Stimulated activated CD4-positive, alpha-beta T cell treated with anti-CD3 and anti-CD28 coated beads, Interleukin-15, amount 100 ng/mL, for 24 hours (primary cell): ENCODE data around the gene AKAP13.

ENCODE experiments used
- DNase-seq: peaks from one replicate; pipeline ENCODE4 v3.0.0-alpha.2; 2020

Gene AKAP13

GRCh38 chr15:85607141-85607806 is 226.9 kb downstream of the AKAP13 start:
- DNase-seq: no peak

GRCh38 chr15:85607842-85608241 is 227.4 kb downstream of the AKAP13 start:
- no peak for DNase-seq

DNA sequence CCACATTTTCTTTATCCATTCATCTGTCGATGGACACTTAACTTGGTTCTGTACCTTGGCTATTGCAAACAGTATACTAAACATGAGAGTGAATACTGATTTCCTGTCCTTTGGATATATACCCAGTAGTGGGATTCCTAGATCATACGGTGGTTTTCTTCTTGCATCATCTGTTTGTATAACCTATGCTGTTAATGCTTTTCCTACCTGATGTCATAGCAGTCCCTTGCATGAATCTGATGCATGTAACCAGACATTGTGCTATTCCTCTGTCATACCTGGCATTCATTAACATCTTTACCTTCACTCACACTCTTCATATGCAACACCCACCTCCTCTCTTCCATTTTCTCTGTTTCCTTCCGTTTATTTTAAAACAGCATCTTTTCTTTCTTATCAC is 229.1 kb downstream of the AKAP13 start:
- no peak for DNase-seq

GRCh38 chr15:85611361-85611760 is 231.0 kb downstream of the AKAP13 start:
- DNase-seq: no peak

GRCh38 chr15:85614059-85614458 is 233.7 kb downstream of the AKAP13 start:
- DNase-seq: no peak

DNA sequence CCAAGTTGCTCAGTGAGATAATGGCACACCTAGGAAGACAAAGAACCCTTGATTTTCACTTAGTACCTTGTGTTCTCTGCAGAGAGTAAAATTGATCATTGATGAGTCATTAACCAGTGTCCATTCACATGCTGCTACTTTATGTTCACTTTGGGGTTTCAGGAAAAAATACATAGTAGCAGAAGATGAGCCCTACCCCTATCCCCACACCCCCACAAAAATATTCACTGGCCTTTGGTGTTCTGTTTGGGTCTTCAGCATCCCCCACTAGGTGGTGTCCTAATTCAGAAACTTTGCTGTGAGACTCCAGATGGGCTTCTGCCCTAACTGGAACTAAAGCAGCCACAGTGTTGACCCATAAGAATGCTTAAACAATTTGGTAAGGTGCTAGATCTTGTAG is 235.5 kb downstream of the AKAP13 start:
- DNase-seq: peak; percentile 21

DNA sequence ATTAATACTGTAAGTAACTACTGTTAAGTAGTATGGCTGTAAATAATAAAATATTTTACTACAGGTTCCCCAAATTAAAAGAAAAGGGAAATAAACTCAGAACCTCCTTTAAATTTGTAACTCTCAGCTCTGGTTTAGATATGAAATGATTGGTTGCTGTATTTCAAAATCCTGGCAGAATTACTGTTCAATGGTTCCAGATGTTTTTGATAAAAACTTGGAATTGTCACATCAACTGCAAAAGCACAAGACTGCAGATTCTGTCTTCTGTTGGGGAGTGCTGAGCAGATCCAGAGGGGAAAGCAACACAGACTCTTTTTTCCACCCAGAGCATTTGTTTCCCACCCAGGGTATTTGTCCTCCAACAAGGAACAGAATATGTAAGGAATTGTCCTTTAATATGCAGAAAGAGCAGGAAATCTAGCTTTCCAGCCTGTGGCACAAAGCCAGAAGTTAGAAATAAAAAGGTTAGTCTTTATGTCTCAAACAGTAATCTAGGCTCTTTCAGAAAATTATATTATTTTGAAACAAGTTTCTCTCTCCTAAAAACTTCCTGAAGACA is 236.2 kb downstream of the AKAP13 start:
- DNase-seq: no peak

DNA sequence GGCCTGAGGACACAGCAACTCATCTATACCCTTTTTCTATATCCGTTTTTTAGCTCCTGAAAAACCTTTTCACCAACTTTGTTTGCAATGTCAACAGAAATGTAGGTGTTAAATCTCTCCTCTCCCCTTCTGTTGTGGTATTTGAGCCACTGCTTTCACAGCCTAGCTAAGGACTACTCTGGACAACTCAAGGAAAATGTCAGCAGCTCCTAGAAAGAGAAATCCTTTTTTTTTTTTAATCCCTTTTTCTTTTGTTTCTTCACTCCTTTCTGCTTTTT is 237.8 kb downstream of the AKAP13 start:
- no peak for DNase-seq

GRCh38 chr15:85618956-85619491 is 238.6 kb downstream of the AKAP13 start:
- peak; percentile 79 for DNase-seq

GRCh38 chr15:85619992-85620689 is 239.7 kb downstream of the AKAP13 start:
- peak; percentile 37 for DNase-seq

DNA sequence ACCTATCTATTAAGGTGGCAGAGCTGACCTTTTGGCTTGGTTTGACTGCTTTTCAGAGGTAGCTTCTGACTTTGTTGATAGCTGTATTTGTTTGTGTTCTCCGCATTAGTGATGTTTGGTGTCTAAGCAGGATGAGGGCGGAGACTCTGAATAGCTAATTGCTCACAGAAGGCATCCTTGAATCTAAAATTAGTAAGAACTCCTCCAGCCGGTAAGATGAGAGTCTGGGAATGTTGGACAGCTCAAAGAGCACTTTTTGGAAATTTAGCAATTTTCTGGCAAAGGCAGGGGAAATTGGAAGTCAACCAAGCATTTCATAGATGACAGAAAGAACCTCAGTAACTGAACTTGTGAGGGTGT is 240.3 kb downstream of the AKAP13 start:
- DNase-seq: no peak

DNA sequence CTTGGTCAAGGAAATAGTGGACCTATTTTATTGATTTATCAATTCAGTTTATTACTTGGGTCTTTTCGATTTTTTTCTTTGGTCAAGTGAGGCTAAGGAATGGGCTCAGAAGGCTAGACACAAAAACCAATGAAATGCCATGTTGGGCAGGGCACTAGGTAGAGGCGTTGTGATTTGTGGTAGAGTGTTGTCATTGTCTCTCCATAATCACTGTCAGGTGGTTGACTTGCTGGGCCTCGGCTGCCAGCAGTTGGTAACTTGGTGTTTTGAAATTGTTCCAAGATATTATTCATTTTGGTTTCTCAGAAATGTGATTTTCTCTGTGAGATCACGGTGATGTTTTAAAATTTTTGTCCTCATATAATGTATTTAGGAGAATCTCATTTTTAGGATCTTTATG is 240.7 kb downstream of the AKAP13 start:
- DNase-seq: no peak

GRCh38 chr15:85622221-85622831 is 241.9 kb downstream of the AKAP13 start:
- DNase-seq: no peak

DNA sequence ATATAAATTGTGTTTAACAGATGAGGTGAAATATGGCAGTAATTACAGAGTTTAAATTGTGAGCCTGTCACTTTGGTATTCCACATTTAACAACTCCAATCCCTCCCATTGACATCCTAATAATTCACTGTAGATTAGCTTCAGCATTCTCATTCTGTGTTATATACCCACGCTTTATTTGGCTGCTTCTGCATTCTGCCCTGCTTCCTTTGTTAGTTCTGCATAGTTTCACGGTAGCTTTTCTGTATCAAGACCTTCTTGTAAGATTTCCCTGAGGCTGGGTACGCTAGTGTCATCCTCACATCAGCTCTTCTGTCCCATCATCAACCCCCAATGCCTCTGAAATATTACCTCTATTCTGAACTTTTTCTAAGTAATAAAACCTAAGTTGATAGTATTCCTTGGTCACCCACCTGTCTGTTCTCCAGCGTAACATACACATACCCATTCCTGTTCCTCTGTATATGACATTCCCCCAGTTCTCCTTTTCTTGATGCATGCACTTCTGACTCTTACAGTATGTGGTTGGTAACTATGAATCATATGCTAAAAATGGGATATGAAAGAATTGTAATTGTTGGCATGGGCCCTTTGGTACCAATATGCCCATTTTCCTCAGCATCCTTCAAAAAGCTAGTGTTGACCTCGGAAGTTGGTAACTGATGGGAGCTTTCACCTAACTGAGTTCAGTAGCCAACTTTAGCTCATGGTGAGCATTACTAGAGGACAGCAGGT is 243.1 kb downstream of the AKAP13 start:
- no peak for DNase-seq

DNA sequence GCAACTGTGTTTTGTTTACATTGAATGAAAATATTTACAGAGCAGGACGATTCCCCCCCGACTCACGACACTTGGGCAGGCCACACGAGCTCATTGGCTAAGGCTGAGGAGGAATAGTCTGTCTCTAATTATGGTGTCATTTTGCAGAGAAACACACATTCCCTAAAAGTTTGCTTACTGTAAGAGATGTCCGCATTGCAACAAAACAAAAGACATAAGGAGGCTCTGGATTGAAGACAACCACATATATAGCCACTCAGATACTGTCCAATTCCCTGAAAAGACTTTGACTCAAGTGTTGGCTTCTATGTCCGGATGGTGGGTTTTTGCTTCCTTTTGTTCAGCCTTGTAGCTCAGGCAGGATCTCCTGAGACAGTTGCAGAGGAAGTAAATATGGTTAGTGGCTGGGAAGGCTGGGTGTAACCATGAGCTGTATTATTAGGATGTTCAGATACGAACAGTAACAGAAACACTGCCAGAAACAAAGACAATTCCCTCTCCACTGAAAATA is 243.9 kb downstream of the AKAP13 start:
- no peak for DNase-seq

DNA sequence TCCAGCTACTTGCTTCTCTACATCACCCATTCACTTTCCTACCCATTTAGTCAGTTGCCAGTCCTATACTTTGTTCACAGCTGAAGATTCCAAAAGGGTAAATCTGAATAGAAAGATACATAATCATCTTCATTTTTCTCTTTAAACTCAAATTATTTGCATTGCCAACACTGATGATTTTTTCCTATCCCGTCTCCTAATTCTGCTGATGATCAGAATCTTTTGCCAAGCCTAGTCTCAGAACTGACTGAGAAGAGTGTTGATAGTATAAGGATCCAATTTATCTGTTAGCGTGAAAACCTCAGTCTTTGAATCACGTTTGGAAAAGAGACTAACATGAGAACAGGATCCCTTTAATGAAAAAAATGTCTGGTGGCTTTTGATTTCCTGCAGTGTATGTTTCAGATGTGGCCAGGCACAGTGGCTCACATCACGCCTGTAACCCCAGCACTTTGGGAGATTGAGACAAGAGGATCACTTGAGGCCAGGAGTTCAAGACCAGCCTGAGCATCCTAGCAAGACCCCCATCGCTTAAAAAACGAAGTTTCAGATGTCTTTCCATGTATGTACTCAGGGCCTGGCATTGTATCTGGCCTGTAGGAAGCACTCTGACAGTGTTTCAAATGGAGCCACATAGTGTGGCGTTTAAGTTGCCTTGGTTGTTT is 244.9 kb downstream of the AKAP13 start:
- DNase-seq: no peak

DNA sequence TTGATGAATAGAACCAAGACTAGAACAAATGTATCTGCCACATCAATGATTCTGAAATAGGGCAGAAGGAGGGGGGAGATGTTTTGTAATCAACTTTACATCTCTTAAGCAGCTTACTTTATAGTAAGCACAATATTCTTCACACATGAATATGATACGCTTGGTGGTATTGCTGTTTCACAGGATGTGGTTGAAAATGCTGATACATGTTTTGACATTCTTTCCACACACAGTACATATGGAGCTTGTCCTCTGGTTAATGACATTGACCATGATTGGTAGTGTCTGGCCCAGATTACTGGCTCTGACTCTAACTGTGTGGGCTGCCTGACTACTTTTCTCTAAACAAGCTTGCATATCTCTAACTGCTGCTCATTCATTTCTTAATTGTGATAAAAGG is 245.5 kb downstream of the AKAP13 start:
- peak; percentile 35 for DNase-seq

GRCh38 chr15:85627213-85627935 is 247.0 kb downstream of the AKAP13 start:
- DNase-seq: no peak

- no peak for DNase-seq
Measured at GRCh38 chr15:85630311-85630710, 249.9 kb downstream of the AKAP13 start.

DNA sequence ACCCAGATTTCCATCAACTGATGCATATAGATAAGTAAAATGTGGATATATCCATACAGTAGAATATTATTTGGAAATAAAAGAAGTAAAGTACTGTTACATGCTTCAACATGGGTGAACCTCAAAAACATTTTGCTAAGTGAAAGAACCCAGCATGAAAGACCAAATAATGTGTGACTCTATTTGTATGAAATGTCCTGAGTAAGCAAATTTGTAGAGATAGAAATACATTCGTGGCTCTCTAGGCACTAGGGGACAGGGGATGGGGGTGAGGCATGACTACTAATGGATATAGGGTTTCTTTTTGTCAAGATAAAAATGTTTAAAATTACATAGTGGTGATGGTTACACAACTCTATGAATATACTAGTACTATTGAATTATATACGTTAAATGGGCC is 250.6 kb downstream of the AKAP13 start:
- DNase-seq: no peak

GRCh38 chr15:85632014-85632413 is 251.6 kb downstream of the AKAP13 start:
- no peak for DNase-seq

- no peak for DNase-seq
Measured at GRCh38 chr15:85633859-85634258, 253.5 kb downstream of the AKAP13 start.
